HG03066 (cell line): ENCODE measurements around the gene GMDS.

ENCODE experiments used
- ATAC-seq: cut with Tn5 transposase; IDR thresholded peaks from one replicate; pipeline ENCODE4 v1.9.1; 2021; ENCODE audit warnings: low read depth; ENCODE audit not compliant: unreplicated experiment

GMDS gene

GRCh38 chr6:2016040-2016439 lies 229.4 kb downstream of the GMDS start:
- no peak for ATAC-seq

DNA sequence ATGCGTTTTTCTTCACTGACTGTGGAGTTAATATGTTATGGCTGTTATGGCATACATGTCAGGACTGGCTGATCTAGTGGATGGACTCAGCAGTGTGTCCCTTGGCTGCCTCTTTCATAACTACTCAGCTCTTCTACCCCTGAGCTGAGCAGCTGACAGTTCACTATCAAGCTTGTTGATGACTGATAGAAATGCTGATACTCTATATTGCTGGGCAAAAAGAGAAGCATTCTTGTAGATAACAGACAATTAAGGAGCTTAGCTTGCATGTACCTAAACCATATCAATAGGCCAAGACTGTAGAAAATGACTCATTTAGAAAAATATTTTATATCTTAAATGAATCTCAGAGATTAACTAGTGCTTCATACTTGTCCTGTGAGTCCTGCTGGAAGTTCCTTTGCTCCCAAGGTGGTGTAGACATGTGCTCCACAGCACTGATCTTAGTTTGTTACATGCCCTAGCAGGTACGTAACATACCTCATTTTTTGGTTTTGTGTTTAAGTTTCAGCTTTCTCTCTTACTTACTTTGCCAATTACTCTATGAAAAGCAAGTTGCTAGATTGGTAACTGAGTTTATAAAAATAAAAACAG lies 236.9 kb downstream of the GMDS start:
- no peak for ATAC-seq

- ATAC-seq: no peak
These were observed 238.2 kb downstream of the GMDS start for GRCh38 chr6:2007165-2007564.

GRCh38 chr6:2004888-2005287 lies 240.5 kb downstream of the GMDS start:
- no peak for ATAC-seq

GRCh38 chr6:2000962-2001361 lies 244.4 kb downstream of the GMDS start:
- no peak for ATAC-seq

DNA sequence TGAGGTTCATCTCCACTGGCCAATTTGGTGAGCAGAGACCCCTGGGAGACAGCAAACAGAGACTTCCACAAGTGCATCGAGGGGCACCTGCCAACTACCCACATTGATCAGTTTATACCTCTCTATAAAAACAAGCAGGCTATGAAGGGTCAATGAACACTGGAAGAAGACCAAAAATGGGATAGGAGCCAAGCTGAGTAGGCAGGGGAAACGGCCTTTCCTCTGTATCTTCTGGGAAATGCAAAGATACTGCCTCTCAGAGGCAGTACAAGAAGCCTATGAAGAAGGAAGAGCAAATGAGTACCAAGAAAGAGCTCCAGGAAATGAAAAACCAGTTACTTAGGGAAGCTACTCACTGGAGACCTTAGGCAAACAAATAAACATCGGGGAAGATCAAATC lies 247.7 kb downstream of the GMDS start:
- ATAC-seq: no peak

DNA sequence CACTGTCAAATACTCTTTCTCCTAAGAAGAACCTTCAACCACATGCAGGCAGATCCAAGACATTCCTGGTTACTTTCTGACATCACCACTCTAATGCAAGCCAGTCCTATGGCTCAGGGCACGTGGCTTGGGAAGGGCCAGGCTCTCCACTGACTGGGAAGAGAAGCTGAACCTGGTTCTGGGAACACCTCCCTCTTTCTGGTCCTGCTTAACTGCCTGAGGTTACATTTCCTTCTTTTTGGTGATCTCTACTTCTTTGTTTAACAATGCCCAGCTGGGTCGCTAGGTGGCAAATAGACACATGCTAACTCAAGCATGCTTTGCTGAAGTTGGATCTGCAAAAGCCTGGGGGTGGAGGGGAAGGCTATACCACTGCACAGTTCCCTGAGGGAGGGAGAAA lies 249.8 kb downstream of the GMDS start:
- ATAC-seq: no peak

GRCh38 chr6:1993042-1993441 lies 252.4 kb downstream of the GMDS start:
- ATAC-seq: no peak

DNA sequence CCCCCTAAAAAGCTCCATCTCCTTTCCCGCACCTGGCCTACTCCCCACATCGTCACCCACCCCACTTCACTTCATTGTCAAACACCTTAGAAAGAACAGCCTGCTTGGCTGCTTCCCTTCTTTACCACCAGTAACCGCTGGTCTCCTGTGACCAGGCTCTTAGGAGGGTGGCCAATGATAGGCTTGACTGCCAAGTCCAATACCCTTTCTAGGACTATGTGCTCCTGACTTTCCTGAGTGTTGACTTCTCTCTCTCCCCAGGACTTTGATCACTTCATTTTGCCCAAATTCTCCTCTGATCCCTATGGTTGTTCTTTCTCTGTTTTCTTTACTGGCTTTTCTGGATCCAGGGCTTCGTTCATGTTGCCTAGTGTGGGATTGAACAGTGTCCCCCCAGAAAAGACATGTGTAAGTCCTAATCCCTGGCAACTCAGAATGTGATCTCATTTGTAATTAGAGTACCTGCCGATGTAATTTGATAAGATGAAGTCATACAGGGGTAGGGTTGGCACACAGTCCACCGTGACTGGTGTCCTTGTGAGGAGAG lies 254.0 kb downstream of the GMDS start:
- ATAC-seq: no peak

DNA sequence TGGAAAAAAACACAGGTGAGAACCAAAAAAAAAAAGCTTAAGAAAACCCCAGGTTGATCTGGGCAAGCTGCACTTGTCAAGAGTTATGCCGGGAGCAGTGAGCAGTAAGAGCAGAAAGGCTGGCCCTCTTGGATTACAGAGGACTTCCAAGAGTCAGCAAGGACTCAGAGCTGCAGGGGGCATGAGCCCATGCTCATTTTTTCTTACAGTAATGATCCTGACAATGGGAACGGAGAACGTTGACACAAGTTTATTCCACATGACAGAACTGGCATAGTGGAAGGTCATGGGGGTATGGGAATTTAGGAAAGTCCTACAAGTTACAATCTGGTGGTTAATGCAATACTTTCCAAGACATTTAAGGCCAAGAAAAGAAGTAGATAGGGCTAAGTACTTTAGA lies 256.6 kb downstream of the GMDS start:
- no peak for ATAC-seq

DNA sequence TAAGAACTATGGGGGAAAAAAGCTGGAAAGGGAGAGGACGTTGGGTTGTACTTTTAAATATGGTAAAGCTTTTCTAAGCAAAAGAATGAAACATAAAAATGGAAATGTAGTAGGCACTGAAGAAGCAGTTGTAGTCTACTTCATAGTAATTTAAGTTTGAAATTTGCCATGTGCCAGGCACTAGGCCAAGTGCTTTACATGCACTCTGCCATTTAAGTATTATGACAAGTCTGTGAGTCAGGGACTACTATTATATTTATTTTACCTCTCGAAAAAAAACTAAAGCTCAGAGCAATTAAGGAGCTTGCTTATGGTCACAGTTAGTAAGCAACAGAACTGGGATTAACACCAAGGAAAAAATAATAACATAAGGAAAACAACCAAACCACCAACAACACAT lies 257.8 kb downstream of the GMDS start:
- no peak for ATAC-seq

DNA sequence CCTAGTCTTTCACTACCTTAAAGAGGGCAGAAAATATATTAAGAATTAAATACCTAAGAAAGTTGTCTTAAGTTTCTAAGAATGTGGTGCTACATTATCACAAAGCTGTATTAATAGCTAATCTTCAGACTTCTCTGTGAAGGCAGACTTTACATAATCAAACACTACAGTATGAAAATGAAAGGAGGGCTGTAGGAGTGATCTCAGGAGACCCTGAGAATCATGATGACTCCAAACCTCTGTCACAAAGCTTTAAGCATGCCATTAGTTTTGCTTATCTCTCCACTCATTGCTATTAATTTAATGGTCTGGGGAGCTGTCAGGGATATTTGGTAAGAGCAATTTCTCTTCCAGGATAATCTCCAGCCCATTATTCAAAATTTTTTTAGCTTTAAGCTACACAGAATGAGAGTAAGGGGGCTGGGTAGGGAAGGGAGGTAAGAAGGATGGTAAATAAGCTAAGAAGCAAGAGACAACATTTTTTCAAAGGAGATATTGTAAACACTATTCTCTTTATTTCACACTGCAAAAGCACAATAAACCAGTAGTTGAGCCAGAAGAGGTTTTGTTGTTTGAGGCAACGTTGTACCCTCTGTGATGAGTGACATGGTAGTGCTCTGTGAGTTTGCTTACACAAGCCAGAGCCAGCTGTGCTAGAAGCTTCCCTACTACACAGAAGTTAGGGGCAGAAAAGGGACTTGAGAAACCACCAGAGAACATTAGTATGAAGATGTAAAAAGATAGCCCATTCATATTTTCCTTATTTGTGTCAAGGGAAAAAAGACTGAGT lies 258.8 kb downstream of the GMDS start:
- no peak for ATAC-seq

- ATAC-seq: no peak
These were observed 260.9 kb downstream of the GMDS start for GRCh38 chr6:1984346-1984994.

DNA sequence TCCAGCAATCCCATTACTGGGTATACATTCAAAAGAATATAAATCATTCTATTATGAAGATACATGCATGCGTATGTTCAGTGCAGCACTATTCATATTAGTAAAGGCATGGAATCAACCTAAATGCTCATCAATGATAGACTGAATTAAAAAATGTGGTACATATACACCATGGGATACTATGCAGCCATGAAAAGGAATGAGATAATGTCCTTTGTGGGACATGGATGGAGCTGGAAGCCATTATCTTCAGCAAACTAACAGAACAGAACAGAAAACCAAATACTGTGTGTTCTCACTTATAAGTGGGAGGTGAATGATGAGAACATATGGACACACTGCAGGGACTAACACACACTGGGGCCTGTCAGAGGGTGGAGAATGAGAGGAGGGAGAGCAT lies 261.6 kb downstream of the GMDS start:
- ATAC-seq: no peak

GRCh38 chr6:1972962-1973361 lies 272.4 kb downstream of the GMDS start:
- no peak for ATAC-seq

- ATAC-seq: no peak
These were observed 273.8 kb downstream of the GMDS start for GRCh38 chr6:1971612-1972011.

GRCh38 chr6:1970151-1970561 lies 275.2 kb downstream of the GMDS start:
- no peak for ATAC-seq

- no peak for ATAC-seq
These were observed 278.7 kb downstream of the GMDS start for GRCh38 chr6:1966713-1967112.

DNA sequence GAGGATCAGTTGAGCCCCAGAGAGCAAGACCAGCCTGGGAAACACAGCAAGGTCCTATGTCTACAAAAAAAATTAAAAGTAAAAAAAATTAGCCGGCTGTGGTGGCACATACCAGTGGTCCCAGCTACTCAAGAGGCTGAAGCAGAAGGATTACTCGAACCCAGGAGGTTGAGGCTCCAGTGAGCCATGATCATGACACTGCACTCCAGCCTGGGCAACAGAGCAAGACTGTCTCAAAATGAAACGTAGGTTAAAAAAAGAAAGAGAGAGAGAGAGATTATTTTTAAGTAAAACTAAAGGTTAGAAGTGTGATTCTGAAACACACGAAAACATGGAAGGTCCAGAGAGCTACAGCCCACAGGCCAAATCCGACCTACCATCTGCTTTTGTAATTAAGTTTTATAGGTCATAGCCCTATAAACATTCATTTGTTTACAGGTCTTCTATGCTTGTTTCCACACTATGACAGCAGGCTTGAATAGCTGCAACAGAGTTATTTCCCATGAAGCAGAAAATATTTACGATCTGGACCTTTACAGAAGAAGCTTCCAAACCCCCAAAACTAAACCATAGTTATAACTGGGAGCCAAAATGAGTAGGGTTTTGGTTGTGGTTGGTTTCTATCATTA lies 279.7 kb downstream of the GMDS start:
- no peak for ATAC-seq

- no peak for ATAC-seq
These were observed 281.8 kb downstream of the GMDS start for GRCh38 chr6:1963596-1963995.

DNA sequence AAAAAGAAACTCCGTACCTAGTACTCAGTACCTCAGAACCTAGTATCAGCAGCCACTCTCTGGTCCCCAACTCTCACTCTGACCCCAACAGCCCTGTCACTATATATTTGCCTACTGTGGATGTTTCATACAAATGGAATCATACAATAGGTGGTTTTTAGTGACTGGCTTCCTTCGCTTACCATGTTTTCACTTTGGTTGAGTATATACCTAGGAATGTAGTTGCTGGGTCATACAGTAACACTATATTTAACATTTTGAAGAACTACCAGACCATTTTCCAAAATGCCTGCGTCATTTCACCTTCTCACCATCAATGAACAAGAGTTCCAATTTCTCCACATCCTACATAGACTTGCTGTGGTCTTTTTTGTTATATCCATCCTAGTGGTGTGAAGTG lies 283.2 kb downstream of the GMDS start:
- no peak for ATAC-seq
